ENCODE measurements around the gene NXF3. TPM values are rescaled to one million over a fixed set of nuclear protein-coding genes. Genes with fewer than 3 reads are reported as not detected.
A peak's percentile ranks its signal among the peaks of the same experiment; 100 is the strongest.
"Not testable (repeated sequence)": the region's sequence is repeated elsewhere in the genome, so short reads cannot be mapped to it uniquely, and the experiment has no call there.

NXF3 gene, protein sequence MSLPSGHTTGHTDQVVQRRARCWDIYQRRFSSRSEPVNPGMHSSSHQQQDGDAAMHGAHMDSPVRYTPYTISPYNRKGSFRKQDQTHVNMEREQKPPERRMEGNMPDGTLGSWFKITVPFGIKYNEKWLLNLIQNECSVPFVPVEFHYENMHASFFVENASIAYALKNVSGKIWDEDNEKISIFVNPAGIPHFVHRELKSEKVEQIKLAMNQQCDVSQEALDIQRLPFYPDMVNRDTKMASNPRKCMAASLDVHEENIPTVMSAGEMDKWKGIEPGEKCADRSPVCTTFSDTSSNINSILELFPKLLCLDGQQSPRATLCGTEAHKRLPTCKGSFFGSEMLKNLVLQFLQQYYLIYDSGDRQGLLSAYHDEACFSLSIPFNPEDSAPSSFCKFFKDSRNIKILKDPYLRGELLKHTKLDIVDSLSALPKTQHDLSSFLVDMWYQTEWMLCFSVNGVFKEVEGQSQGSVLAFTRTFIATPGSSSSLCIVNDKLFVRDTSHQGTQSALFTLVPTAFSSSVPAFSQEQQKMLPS
- 1.4 and 5.2 TPM in 2 replicates for total RNA-seq (2014; rRNA removed; shearing (Covaris generic))

DNA sequence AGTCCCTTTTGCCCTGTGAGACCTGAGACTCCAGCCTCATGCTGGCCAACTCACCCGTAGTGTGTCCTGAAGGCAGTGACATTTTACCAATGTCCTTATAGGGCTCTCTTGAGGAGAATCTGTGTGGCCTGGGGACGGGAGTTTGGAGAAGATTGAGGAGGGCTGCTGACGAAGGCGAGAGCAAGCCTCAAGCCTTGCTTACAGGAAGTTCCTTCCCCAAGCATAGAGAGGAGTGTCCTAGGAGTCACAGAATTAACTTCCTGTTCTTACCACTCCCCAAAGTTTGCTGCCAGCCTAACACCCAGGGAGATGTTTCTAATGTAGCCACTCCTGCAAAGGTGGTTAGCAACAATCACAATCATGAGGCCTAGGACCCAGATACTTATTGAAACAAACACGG, at the start of gene NXF3:
Gene NXF3 (minus strand): TSS at position 202 of the 400 bp plus-strand sequence. CDS start 120 bp downstream, at position 82.
- no peak for DNase-seq (ENCODE audit: low read depth)

DNA sequence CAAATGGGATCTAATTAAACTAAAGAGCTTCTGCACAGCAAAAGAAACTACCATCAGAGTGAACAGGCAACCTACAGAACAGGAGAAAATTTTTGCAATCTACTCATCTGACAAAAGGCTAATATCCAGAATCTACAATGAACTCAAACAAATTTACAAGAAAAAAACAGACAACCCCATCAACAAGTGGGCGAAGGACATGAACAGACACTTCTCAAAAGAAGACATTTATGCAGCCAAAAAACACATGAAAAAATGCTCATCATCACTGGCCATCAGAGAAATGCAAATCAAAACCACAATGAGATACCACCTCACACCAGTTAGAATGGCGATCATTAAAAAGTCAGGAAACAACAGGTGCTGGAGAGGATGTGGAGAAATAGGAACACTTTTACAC, 43.6 kb upstream of the NXF3 start:
- DNase-seq (ENCODE audit: low read depth), result not testable (repeated sequence)

DNA sequence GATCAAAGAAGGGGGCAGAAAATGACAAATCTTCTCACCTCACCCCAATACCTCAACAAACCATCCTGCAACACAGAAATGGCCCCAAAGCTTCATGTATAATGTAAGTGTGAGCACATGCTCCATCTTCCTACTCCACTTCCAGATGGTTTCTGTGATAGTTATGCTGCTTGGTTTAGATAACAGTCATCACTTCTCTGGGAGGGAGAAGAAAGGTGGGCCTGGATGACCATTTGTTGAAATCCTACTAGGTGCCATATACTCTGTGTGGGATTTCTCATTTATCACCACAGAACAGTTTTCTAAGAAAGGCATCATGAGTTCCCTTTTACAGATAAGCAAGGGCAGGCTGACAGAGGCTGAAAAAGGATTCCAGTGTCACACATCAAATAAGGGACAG, 31.3 kb upstream of the NXF3 start:
- no peak for DNase-seq (ENCODE audit: low read depth)

DNA sequence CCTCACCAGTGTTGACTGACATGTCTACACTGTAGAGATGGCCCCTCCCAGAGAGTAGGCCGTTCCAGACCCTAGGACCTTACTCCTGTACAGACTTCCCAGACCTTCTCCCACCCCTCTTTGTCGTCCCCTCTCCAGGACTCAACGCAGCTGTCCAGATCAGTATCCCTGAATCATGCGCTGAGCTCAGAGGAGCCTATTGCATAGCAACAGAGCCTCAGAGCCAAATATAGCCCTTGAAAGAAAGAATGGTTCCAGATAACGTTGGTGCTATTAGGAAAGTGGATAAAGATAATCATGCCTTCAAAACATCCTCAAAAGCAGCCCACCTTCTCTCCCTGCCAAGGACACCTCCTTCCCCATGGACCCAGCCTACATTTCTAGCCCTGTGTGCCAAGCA, 27.8 kb upstream of the NXF3 start:
- DNase-seq (ENCODE audit: low read depth), result no peak

DNA sequence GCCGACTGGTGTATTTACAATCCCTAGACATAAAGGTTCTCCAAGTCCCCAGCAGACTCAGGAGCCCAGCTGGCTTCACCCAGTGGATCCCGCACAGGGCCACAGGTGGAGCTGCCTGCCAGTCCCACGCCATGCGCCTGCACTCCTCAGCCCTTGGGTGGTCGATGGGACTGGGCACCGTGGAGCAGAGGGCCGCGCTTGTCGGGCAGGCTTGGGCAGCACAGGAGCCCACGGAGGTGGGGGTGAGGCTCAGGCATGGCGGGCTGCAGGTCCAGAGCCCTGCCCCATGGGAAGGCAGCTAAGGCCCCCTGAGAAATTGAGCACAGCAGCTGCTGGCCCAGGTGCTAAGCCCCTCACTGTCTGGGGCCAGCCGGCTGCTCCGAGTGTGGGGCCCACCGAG, 24.0 kb upstream of the NXF3 start:
- DNase-seq (ENCODE audit: low read depth), result not testable (repeated sequence)

DNA sequence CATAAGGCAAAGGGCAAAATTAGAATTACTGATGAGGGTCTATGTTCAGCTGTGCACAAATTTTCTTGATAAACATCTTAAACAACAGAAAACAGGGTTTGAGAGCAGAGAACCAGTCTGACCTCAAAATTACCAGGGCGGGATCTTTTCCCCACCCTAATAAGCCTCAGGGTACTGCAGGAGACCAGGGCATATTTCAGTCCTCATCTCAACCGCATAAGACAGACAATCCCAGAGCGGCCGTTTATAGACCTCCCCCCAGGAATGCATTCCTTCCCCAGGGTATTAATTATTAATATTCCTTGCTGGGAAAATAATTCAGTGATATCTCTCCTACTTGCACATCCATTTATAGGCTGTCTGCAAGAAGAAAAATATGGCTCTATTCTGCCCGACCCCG, 16.6 kb upstream of the NXF3 start:
- not testable (repeated sequence) for DNase-seq (ENCODE audit: low read depth)

DNA sequence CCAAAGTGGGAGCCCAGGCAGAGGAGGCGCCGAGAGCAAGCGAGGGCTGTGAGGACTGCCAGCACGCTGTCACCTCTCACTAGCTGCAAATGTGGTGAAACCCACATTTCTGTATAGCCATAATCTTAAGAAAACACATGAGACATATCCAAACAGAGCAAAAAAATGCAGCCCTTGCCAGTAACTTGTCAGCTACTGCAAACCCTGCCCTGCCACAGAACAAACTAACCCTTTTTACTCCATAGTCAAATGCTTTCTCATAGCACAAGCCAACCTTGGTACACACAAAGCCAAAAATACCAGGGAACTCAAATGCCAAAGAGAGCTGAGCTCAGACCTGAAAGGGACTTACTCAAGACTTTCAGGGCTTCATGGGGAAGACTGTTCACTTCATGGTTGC, 14.9 kb upstream of the NXF3 start:
- no peak for DNase-seq (ENCODE audit: low read depth)

DNA sequence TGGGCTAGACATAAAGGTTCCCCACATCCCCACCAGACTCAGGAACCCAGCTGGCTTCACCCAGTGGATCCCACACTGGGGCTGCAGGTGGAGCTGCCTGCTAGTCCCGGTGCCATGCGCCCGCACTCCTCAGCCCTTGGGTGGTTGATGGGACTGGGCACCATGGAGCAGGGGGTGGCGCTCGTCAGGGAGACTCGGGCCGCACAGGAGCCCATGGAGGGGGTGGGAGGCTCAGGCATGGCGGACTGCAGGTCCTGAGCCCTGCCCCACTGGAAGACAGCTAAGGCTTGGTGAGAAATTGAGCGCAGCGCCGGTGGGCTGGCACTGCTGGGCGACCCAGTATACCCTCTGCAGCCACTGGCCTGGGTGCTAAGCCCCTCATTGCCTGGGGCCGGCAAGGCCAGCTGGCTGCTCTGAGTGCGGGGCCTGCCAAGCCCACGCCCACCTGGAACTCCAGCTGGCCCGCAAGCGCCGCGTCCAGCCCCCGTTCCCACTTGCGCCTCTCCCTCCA, 14.3 kb upstream of the NXF3 start:
- DNase-seq (ENCODE audit: low read depth), result not testable (repeated sequence)

DNA sequence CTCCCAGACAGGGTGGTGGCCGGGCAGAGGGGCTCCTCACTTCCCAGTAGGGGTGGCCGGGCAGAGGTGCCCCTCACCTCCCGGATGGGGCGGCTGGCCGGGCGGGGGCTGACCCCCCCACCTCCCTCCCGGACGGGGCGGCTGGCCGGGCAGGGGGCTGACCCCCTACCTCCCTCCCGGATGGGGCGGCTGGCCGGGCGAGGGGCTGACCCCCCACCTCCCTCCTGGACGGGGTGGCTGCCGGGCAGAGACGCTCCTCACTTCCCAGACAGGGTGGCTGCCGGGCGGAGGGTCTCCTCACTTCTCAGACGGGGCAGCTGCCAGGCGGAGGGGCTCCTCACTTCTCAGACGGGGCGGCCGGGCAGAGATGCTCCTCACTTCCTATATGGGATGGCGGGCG, 11.4 kb upstream of the NXF3 start:
- not testable (repeated sequence) for DNase-seq (ENCODE audit: low read depth)

DNA sequence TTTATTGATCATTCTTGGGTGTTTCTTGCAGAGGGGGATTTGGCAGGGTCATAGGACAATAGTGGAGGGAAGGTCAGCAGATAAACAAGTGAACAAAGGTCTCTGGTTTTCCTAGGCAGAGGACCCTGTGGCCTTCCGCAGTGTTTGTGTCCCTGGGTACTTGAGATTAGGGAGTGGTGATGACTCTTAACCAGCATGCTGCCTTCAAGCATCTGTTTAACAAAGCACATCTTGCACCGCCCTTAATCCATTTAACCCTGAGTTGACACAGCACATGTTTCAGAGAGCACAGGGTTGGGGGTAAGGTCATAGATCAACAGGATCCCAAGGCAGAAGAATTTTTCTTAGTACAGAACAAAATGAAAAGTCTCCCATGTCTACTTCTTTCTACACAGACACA, 10.9 kb upstream of the NXF3 start:
- DNase-seq (ENCODE audit: low read depth), result not testable (repeated sequence)

DNA sequence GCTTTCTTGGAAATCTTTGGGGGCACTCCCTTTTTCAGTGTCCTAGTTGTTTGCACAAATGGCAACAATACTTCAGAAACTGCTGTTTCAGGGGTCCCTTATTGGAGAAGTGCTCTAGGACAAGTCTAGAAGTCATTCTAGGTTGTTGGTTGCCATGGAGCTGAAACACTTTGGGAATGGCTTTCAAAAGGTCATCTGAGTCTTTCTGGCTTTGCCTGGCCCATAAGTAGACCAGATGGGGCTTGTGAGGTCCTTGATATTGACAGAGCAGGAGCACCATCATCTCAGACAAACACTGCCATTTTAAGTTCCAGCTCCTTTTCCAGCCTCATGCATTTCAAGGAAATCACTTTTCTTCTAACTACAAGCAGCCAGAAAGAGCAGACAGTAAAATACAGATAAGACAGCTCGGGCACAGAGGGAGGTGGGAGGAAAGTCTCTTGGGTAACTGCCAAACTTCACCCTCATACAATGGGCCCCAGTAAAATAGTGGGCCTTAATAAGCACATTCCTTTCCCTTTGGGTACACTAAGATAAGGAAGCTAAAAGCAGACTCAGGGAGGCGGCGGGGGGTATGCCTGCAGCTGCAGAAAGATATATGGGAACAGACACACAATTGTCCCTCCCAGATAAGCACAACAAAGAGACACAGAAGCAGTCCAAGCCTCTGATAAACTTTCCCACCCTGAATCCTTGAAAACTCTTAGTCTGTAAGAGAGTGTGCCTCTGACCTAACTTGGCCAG, 8.5 kb upstream of the NXF3 start:
- DNase-seq (ENCODE audit: low read depth), result peak; percentile 60

DNA sequence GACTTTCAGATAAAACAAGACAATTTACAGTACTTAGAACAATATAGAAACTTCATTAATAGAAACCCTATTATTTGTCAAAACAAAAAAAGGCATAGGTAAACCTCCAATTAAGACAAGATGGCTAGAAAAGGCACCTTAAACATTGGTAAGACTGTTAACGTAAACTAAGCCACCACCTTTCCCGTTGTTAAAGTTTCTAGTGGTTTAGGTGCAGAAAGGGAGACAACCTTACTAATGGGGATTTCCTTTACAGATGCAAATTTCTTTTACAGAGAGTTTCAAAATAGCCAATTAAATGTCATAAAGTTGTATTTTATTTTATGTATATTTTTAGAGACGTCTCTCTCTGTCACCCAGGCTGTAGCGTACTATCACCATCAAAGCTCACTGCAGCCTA, 7.5 kb upstream of the NXF3 start:
- DNase-seq (ENCODE audit: low read depth), result no peak

DNA sequence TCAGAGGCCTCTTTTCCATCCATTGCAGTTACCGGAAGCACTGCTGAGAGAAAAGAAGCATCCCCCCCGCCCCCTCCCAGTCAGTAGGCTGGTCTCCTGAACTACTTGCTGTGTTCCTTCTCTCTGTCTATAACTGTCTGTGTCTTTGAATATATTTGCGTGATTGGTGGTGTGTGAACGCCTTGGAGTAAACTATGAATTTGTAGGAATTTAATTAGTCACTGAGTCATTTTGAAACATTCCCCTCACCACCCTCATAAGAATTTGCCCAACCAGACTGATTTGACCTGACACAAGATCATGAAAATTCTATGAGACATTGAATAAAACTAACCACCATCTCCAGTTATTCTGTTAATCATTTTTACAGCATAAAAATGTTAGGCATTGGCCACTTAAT, 6.7 kb upstream of the NXF3 start:
- DNase-seq (ENCODE audit: low read depth), result peak; percentile 71

DNA sequence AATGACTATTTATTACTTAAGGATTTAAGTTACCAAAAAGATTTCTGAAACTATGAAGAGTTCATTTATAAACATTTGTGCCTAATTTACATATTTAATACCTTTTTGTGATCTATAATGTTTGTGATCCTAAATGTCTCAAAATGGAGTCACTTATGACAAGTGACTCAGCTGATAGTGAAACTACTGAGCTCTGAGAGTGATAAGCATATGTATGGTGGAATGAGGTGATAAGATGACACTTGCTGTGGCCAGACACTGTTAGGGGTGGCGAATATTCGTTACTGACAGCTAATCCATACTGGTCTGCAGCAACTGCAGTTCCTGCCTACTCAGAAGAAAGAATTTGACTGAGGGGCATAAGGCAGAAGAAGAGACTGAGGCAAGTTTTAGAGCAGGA, 5.5 kb upstream of the NXF3 start:
- no peak for DNase-seq (ENCODE audit: low read depth)

DNA sequence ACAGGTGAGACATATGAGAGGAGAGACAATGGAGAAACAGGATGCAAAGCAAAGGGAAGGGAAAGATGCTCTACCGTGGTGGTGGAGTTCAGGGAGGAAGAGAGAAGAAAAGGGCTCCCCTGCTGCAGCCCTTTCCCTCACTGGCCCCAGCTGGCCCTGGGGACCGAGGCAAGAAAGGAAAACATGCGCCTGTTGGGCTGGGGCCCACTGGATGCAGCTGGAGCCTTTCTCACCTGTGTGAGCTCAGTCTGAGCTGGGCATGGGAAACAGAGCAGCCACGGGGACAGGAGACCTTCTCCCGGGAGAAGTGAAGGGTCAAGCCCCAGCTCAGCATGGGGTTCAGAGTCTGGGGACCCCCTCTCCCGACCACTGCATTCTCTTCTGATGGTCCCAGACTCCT, 11.9 kb downstream of the NXF3 start:
- DNase-seq (ENCODE audit: low read depth), result no peak

DNA sequence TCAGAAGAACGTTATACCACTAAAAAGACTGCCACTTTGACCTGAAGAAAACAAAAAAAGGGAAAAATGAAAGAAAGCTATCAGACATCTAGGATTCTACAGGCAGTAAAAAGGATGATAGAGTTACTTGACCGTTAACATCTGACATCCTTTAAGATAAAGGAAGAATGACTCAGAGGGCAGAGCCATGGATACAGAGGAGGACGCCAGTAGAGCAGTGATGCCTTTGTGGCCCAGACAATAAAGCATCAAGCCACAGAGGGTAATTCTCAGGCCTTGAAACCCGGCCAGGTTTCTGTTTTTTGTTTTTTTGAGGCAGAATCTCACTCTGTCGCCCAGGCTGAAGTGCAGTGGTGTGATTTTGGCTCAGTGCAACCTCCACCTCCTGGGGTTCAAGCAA, 19.5 kb downstream of the NXF3 start:
- DNase-seq (ENCODE audit: low read depth), result peak; percentile 80

DNA sequence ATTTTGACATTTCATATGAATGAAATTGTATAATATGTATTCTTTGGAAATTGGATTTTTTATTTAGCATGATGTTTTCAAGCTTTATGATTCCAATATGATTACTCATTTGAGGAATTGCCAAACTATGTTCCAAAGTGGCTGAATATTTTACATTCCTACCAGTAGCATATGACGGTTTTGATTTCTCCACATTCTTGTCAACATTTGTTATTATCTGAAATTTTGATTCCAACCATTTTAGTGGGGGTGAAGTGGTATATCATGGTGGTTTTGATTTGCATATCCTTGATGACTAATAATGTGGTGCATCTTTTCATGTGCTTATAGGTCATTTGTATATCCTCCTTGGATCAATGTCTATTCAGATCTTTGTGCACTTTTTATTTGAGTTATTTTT, 26.3 kb downstream of the NXF3 start:
- DNase-seq (ENCODE audit: low read depth), result peak; percentile 52

DNA sequence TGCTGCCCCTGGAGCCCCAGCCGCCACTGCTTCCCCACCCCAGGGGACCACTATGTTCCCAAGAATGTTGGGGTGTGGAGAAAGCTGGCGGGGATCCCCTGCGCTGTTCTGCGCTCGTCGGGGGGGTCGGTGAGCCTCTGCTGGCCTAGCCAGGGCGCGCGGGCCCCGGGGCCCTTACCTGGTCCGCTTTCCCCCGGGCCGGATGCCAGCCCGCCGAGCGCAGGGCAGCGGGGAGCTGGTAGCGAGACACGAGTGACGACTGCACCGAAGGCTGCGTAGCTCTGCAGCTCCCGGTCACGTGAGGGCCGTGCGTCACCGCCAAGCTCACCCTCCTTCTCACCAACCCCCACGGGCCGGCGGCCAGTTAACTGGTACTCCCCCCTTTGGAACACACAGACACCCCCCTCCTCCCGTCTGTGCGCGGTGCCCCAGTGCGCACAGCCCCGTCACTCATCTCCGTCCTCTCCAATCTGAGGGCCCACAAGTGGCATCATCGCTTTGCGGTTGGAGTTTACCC, 29.0 kb downstream of the NXF3 start, which contains the start of gene BEX1:
Gene BEX1 (minus strand): TSS at position 254 of the 517 bp plus-strand sequence. CDS start 897 bp downstream, outside the sequence.
- peak; percentile 90 for DNase-seq (ENCODE audit: low read depth)

DNA sequence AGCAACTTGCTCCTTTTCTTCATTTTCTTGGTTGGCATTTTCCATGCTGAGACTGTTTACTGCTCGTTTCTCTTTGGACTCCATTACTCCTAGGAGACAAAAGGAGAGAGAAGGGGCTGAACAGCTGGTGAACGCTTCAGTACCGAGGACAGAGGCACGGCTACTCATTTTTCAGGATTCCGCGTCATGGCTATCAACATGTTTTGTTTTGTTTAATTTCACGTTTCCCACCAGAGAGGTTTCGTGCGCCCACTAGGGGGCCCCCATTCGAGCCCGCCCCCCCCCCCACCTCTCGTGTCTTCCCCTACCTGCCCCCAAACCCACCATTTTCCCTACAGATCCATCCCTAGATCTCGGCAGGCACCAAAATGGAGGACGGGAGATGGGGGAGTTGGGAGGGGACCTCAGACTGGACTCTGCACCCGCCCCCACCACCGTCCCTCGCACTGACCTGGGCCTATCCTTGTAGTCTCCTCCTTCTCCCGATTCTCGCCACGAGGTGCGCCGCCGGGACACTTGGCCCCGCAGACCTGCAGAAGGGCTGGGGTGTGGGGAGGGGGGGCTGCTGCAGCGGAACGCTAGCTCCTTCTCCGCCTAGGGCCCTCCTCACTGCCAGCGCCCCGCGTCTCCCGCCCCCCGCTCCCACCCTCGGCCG, 29.6 kb downstream of the NXF3 start:
- peak; percentile 64 for DNase-seq (ENCODE audit: low read depth)

DNA sequence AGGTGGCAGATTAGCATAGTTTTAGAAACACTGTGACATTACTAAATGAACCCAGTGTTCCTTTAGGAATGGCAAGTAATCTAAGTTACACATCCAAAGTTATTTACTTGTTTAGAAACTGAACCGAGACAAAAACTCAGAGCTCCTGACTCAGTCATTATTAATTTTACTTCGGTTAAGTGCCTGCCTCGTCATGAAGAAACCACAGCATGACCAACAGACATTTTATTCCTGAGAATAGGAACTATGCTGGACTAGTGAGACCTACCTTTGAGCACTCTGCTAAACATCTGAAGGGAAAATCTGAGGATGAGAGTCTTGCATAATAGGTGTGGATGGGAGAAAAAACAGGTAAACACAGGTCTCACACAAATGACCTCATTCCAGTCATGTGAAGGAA, 31.5 kb downstream of the NXF3 start:
- DNase-seq (ENCODE audit: low read depth), result peak; percentile 76

DNA sequence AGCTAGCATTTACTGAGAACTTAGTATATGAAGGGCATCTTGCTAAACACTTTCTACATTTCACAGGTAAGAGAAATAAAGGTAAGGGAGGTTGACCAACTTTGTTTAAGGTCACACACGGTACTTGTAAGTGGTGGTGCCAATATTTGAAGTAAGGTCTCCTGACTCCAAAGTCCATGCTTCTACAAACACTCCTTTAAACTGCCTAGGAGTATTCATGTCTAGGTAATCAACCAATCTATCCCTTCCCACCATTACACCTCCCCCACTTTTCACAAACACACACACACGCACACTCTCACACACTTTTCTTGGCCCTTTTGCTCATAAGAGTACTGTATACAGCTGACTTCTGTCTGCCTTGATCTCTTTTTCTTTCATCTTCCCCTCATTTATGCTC, 36.0 kb downstream of the NXF3 start:
- no peak for DNase-seq (ENCODE audit: low read depth)

DNA sequence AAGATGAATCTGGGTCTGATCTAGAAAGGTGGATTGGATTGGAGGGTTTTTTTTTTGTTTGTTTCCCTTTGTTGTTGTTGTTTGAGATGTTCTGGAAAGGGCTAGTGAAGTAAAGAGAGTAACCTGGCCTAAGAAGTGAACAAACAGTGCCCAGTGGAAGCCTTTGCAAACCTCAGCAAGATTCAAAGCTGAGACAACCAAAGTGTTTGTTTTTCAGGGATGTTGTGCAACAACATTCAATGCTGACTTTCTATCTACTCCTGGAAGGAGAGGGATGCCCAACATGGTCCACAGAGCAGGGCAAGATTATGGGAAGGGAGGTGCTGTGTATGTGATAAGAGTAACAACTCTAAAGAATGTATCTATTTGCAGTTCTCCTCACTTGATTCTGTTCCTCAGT, 40.3 kb downstream of the NXF3 start:
- no peak for DNase-seq (ENCODE audit: low read depth)
